Left ventricle myocardium inferior (tissue), 1 donor: ENCODE results near the gene ENTHD1. TPM values are rescaled to one million over a fixed set of nuclear protein-coding genes. Genes with fewer than 3 reads are reported as not detected.

ENCODE experiments used
- DNase-seq: peaks from one replicate; pipeline ENCODE4 v3.0.0-alpha.2; 2020
- H3K27ac ChIP-seq: fragments of 200-600 bp; replicated peaks from 2 replicates; pipeline ENCODE4 v1.8.0; 2021
- H3K27me3 ChIP-seq: fragments of 200-600 bp; 2 replicates; pipeline ENCODE4 v1.8.0; 2021; ENCODE audit warnings: low read depth
- H3K36me3 ChIP-seq: fragments of 200-600 bp; 2 replicates; pipeline ENCODE4 v1.8.0; 2021
- H3K4me1 ChIP-seq: fragments of 200-600 bp; 2 replicates; pipeline ENCODE4 v1.8.0; 2021
- H3K4me3 ChIP-seq: fragments of 200-600 bp; 2 replicates; pipeline ENCODE4 v1.8.0; 2021; ENCODE audit warnings: mild to moderate bottlenecking, moderate library complexity
- H3K9me3 ChIP-seq: fragments of 200-600 bp; replicated peaks from 2 replicates; pipeline ENCODE4 v1.8.0; 2021
- intact Hi-C: fragments of 100-400 bp; cut with micrococcal nuclease; formaldehyde crosslinking; loops from one replicate; pipeline ENCODE4 v1.11.0; 2022
- total RNA-seq: library from RNA; stranded (reverse); fragmentation: NEBNext Ultra II Directional; extraction: Animal tissue kit (Norgen Biotek cat#: 25700); gene quantifications from one replicate; pipeline ENCODE4 v1.2.1, GENCODE V29; 2021
- TF ChIP-seq, protein P1 (sequence below): fragments of 200-600 bp; IDR thresholded peaks from 2 replicates; pipeline ENCODE4 v1.8.0; 2021; ENCODE audit warnings: antibody characterized with exemption, mild to moderate bottlenecking, borderline replicate concordance
- donor health status: DM: no; HTN: yes; CAD: no; lungs with severe emphysema.

ENTHD1 gene
- total RNA-seq, 1 donor from 2014 or later = not detected

DNA sequence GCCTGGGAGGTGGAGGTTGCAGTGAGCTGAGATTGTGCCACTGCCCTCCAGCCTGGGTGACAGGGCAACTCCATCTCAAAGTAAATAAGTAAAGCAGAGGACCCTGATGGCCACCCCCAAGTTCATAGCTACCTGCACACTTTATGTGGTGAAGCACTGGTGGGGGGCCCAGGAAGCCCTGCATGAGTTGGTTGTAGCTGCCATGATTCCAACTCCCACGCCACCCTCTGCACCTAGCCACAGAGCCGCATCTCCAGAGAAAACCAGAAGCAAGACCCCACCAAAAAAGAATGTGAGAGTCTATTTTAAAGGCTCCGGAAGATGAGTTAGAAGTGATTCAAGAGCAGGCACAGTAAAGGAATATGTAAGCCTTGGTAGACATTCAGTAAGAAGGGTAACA lies 46.3 kb upstream of the ENTHD1 start:
- Histone ChIP-seq H3K27ac (no peak overlapping the region), H3K9me3 (no peaks in the 10 kb centered on the region), H3K4me3 (no peak overlapping the region), H3K27me3 (peaks cover 28% of the 10 kb centered on the region), H3K36me3 (no peaks in the 10 kb centered on the region), H3K4me1 (no peaks in the 10 kb centered on the region)
- TF ChIP-seq, protein P1, sequence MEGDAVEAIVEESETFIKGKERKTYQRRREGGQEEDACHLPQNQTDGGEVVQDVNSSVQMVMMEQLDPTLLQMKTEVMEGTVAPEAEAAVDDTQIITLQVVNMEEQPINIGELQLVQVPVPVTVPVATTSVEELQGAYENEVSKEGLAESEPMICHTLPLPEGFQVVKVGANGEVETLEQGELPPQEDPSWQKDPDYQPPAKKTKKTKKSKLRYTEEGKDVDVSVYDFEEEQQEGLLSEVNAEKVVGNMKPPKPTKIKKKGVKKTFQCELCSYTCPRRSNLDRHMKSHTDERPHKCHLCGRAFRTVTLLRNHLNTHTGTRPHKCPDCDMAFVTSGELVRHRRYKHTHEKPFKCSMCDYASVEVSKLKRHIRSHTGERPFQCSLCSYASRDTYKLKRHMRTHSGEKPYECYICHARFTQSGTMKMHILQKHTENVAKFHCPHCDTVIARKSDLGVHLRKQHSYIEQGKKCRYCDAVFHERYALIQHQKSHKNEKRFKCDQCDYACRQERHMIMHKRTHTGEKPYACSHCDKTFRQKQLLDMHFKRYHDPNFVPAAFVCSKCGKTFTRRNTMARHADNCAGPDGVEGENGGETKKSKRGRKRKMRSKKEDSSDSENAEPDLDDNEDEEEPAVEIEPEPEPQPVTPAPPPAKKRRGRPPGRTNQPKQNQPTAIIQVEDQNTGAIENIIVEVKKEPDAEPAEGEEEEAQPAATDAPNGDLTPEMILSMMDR = no peak
- DNase-seq = no peak
- intact Hi-C loops = no loop called here

DNA sequence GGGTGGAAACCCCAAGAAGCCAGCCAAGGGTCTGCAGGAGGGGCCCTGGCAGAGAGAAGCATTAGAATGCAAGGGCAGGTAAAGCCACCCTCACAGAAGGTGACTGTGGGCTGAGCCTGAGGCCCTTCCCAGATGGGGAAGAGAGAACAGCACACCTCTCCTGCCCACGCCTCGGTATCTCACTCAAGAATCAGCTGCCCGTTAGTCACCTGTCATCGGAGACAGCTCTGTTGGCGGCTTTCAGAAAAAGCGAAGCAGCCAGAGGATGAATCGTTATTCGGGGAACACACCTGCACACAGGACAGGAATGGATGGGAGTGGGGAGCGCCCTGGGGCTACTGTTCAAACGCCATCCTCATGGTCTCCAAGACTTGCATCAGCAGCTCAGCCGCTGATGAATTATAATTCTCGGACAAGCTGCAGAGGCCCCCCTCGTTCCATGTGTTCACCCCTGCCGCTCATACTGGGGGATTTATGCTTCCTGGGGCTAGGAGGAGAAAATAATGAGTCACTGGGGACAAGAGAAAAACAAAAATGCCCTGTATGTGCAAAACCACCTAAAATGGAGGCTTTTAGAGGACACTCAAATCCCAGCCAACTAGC lies 45.0 kb upstream of the ENTHD1 start:
- TF ChIP-seq, protein P1 = no peak
- DNase-seq = no peak
- no peaks in the 10 kb centered on the region for H3K9me3 ChIP-seq
- intact Hi-C loops = no loop called here
- no peak overlapping the region for H3K27ac ChIP-seq
- H3K27me3 ChIP-seq = peaks cover 29% of the 10 kb centered on the region
- H3K4me1 ChIP-seq = no peaks in the 10 kb centered on the region
- no peak overlapping the region for H3K4me3 ChIP-seq
- no peaks in the 10 kb centered on the region for H3K36me3 ChIP-seq

DNA sequence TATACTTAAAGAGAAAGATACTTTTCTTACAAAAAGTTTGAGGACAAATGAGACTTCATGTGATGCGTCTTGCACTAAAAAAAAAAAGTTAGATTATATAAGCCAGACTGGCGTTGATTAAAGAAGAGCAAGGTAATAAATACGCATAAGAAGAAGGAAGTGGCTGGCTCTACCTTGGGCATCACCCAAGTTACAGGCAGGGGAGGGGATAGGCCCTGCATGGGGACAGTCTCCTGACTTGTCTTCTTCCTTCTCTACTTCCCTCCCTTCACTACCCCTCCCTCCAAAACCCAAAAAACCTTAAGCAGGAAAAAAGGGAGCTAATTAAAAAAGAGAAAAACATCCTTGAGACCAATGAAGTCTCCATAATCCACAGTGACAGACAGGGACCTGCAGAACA lies 44.3 kb upstream of the ENTHD1 start:
- TF ChIP-seq, protein P1 = no peak
- intact Hi-C loops = no loop called here
- H3K9me3 ChIP-seq = no peaks in the 10 kb centered on the region

DNA sequence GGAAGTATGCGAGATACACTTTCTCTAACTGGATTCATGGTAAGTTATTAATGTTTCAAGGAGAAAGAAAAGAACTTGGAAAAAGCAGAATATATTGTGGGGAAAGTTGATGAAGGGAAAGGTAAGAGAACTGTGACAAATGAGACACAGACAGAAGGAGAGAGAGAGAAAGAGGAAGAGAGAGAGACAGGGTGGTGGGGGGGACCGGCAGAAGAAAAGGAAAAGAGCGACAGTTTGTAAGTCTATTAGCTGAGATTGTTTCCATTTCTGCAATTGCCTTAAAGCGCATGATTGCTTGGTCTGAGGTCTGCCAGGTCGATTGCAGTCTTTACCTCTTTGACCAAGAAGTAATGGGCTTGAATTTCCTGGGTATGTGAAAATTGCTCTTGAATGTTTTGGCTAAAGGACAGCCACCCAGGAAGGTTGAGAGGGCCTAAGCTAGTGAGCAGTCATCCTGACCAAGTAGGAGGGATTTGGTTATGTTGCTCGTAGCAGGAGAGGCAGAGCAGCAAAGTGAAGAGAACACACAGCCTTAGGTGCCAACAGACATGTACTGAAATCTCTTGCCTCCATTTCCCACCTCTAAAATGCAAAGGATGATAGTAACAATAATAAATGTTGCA lies 43.1 kb upstream of the ENTHD1 start:
- Histone ChIP-seq H3K4me1 (no peaks in the 10 kb centered on the region), H3K4me3 (no peak overlapping the region), H3K27ac (no peak overlapping the region), H3K36me3 (no peaks in the 10 kb centered on the region), H3K27me3 (peaks cover 42% of the 10 kb centered on the region), H3K9me3 (no peaks in the 10 kb centered on the region)
- intact Hi-C loops = no loop called here
- TF ChIP-seq, protein P1 = no peak
- no peak for DNase-seq

More for the DNA sequence above, 44.3 kb upstream of the ENTHD1 start:
- Histone ChIP-seq H3K4me3 (no peak overlapping the region), H3K27ac (no peak overlapping the region), H3K4me1 (no peaks in the 10 kb centered on the region), H3K36me3 (no peaks in the 10 kb centered on the region), H3K27me3 (peaks cover 33% of the 10 kb centered on the region)
- DNase-seq = no peak

DNA sequence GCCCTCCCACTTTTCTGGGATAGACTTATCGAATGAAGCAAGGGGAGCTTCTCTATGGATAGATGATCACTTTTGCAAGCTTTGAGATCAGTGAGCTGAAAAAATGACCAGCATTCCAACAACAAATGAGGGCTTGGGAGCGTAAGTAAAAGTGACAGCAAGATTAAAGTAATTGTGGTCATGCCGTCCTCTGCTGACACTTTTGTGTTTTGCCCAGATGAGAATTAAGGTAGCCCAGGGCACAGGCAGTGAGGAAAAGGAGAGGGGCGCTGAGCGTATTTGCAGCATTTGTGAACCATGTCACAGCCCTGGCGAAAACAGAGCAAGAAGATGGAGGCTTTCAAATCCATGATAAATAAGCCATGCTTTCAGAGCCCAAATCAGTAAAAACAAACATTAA lies 42.1 kb upstream of the ENTHD1 start:
- TF ChIP-seq, protein P1 = no peak
- Histone ChIP-seq H3K36me3 (no peaks in the 10 kb centered on the region), H3K27me3 (peaks cover 52% of the 10 kb centered on the region), H3K4me3 (no peak overlapping the region), H3K27ac (no peak overlapping the region), H3K9me3 (no peaks in the 10 kb centered on the region), H3K4me1 (no peaks in the 10 kb centered on the region)
- no peak for DNase-seq
- intact Hi-C loops = no loop called here
